ENCODE measurements around the gene ITGA2.

DNA sequence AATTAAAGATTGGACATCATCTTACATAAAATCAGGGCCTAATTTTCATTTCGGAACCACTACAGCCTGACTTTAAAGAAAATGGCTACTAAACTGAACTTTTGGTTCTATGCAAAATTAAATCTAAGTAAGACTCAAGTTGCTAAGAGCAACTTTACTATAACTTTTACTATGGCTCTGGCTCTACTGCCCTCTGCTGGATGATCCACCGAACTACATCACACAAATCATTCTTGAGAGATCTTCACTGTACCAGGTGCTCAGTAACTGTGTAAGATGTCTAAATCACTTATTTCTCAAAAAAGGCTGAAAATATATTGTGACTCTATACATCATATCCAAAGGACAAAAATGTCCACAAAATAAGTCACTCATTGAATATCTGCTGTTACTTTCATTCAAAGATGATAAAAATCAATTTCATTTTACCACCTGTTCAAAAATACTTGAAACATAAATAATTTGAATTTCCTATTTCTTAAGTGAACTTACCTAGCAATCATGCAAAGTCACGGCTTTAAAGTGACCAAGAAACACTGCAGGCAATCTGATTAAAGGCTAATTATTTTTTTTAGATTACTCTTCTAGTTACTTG, 106.9 kb downstream of the ITGA2 start:
- TF ChIP-seq, protein P1, sequence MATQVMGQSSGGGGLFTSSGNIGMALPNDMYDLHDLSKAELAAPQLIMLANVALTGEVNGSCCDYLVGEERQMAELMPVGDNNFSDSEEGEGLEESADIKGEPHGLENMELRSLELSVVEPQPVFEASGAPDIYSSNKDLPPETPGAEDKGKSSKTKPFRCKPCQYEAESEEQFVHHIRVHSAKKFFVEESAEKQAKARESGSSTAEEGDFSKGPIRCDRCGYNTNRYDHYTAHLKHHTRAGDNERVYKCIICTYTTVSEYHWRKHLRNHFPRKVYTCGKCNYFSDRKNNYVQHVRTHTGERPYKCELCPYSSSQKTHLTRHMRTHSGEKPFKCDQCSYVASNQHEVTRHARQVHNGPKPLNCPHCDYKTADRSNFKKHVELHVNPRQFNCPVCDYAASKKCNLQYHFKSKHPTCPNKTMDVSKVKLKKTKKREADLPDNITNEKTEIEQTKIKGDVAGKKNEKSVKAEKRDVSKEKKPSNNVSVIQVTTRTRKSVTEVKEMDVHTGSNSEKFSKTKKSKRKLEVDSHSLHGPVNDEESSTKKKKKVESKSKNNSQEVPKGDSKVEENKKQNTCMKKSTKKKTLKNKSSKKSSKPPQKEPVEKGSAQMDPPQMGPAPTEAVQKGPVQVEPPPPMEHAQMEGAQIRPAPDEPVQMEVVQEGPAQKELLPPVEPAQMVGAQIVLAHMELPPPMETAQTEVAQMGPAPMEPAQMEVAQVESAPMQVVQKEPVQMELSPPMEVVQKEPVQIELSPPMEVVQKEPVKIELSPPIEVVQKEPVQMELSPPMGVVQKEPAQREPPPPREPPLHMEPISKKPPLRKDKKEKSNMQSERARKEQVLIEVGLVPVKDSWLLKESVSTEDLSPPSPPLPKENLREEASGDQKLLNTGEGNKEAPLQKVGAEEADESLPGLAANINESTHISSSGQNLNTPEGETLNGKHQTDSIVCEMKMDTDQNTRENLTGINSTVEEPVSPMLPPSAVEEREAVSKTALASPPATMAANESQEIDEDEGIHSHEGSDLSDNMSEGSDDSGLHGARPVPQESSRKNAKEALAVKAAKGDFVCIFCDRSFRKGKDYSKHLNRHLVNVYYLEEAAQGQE (IDR thresholded peaks at IDR 0.05; ENCODE audit: insufficient read depth in 1 of 2, low read depth in 2 of 2, low read length in 2 of 2): no peak
- no peak for TF ChIP-seq POLR2AphosphoS5 (IDR thresholded peaks at IDR 0.05; ENCODE audit: low read depth, low read length)

All from PFSK-1 (cell line).